Lung (tissue), 12 donors: ENCODE results near the gene NPTN. TPM values are rescaled to one million over a fixed set of nuclear protein-coding genes. Genes with fewer than 3 reads are reported as not detected.

ENCODE experiments used
- ATAC-seq: fragments of 200-7000 bp; cut with Tn5 transposase; one replicate; pipeline ENCODE4 v1.9.1; 2020; ENCODE audit warnings: moderate number of reproducible peaks; ENCODE audit not compliant: insufficient read depth, low FRiP score
- DNase-seq, 3 donors: peaks; one replicate each; pipeline ENCODE4 v3.0.0-alpha.2; 2013 to 2017
- H3K27ac ChIP-seq, 2 donors: one replicate each; pipeline ENCODE4 v1.5.1; 2013; ENCODE audit warnings: mild to moderate bottlenecking in 2 of 2, moderate library complexity in 2 of 2, control low read depth in 1 of 2, inconsistent platforms in 1 of 2, low read depth in 1 of 2, low read length in 1 of 2
- H3K27me3 ChIP-seq, 3 donors: one replicate each; pipeline ENCODE4 v1.5.1; 2013; ENCODE audit warnings: low read length in 2 of 3; ENCODE audit not compliant: control insufficient read depth in 3 of 3, insufficient read depth in 3 of 3
- H3K36me3 ChIP-seq, 4 donors: one replicate each; pipeline ENCODE4 v1.5.1; 2013; ENCODE audit warnings: low read length in 4 of 4, mild to moderate bottlenecking in 1 of 4, moderate library complexity in 1 of 4; ENCODE audit not compliant: control insufficient read depth in 4 of 4, insufficient read depth in 4 of 4
- H3K4me1 ChIP-seq, 5 donors: one replicate each; pipeline ENCODE4 v1.5.1; 2013; ENCODE audit warnings: low read length in 5 of 5, mild to moderate bottlenecking in 2 of 5, moderate library complexity in 1 of 5; ENCODE audit not compliant: control insufficient read depth in 5 of 5, insufficient read depth in 5 of 5
- H3K4me3 ChIP-seq: one replicate; pipeline ENCODE4 v1.5.1; 2013; ENCODE audit warnings: mild to moderate bottlenecking, control low read depth, moderate library complexity
- H3K9ac ChIP-seq, 2 donors: one replicate each; pipeline ENCODE4 v1.5.1; 2013; ENCODE audit warnings: low read length in 2 of 2, control low read depth in 1 of 2; ENCODE audit not compliant: insufficient read depth in 1 of 2
- H3K9me3 ChIP-seq, 4 donors: one replicate each; pipeline ENCODE4 v1.5.1; 2013; ENCODE audit warnings: low read length in 3 of 4, mild to moderate bottlenecking in 1 of 4, moderate library complexity in 1 of 4; ENCODE audit not compliant: control insufficient read depth in 4 of 4, insufficient read depth in 3 of 4
- CTCF ChIP-seq: IDR thresholded peaks from 2 replicates; pipeline ENCODE4 v1.5.1; 2012; ENCODE audit warnings: mild to moderate bottlenecking; ENCODE audit errors: control extremely low read depth, extremely low read depth
- WGBS, 2 donors: extraction: QIAGEN DNeasy Blood & Tissue Kit; methylation state at CpG; one replicate each; pipeline ENCODE4 v1.1.7; 2013; 5-methylcytosine and 5-hydroxymethylcytosine counted together
- polyA plus RNA-seq, 2 donors: library from polyadenylated mRNA; stranded (reverse); fragments of 200-250 nt; gene quantifications; one replicate each; pipeline ENCODE4 v1.2.1, GENCODE V29; 2013
- total RNA-seq, 2 donors: library from RNA; depleted of rRNA in 1 of 2; stranded (reverse); fragments of >200 nt in 1 of 2; gene quantifications; one replicate each; pipeline ENCODE4 v1.2.1, GENCODE V29; 2014 to 2021
- donor health status: control.
- donor health status: control.
- donor health status: Bipolar disorder and iron deficiency.
- donor health status: healthy.
- donor health status: DM: yes; HTN: yes; CAD: no.

NPTN gene
- total and polyA plus RNA-seq, 4 donors = 34.1 to 148 (median 122) TPM

GRCh38 chr15:73632670-73633058 is 525 bp downstream of the NPTN start:
- Histone ChIP-seq H3K36me3 (no peaks in the 10 kb centered on the region), H3K4me3 (peak overlapping the region; percentile 99), H3K27ac (peak overlapping the region; percentile 93 to 94), H3K4me1 (peaks cover 4 to 49% (median 14%) of the 10 kb centered on the region in 5 donors), H3K27me3 (peaks cover 0 to 4% (median 0%) of the 10 kb centered on the region in 3 donors), H3K9me3 (no peaks in the 10 kb centered on the region), H3K9ac (peak overlapping the region; percentile 76 to 83)
- TF ChIP-seq CTCF = no peak
- no peak for ATAC-seq
- 0% methylated on average over 35 to 40 of the region's 40 CpGs for WGBS, 2 donors
- DNase-seq = no peak

GRCh38 chr15:73631915-73632669 is 1.1 kb downstream of the NPTN start:
- Histone ChIP-seq H3K27me3 (peaks cover 0 to 3% (median 0%) of the 10 kb centered on the region in 3 donors), H3K36me3 (no peaks in the 10 kb centered on the region), H3K4me3 (peak overlapping the region; percentile 99), H3K27ac (peak overlapping the region; percentile 93 to 94), H3K4me1 (peaks cover 4 to 49% (median 14%) of the 10 kb centered on the region in 5 donors), H3K9ac (peak overlapping the region; percentile 76 to 83), H3K9me3 (no peaks in the 10 kb centered on the region)
- no peak for TF ChIP-seq CTCF
- WGBS, 2 donors = 2 to 4% methylated on average over 6 of the region's 6 CpGs
- ATAC-seq (no peak), DNase-seq (peak; percentile 35 to 68 (median 67))

- no peak for DNase-seq
- no peak for TF ChIP-seq CTCF
- ATAC-seq = no peak
- H3K9me3 ChIP-seq = no peaks in the 10 kb centered on the region
- H3K4me3 ChIP-seq = no peak overlapping the region
- WGBS, 2 donors = 26 to 54% methylated on average over 4 of the region's 4 CpGs
- peaks cover 6 to 55% (median 14%) of the 10 kb centered on the region in 5 donors for H3K4me1 ChIP-seq
- H3K27me3 ChIP-seq = no peaks in the 10 kb centered on the region
- H3K27ac ChIP-seq = peak overlapping the region in 1 of 2 donors; percentile 49
- no peaks in the 10 kb centered on the region for H3K36me3 ChIP-seq
- H3K9ac ChIP-seq = no peak overlapping the region
Observed at GRCh38 chr15:73630921-73631362, 2.2 kb downstream of the NPTN start.
